HG03520 (cell line): ENCODE results near the gene DCUN1D1.

Experiments used
- ATAC-seq: cut with Tn5 transposase; IDR thresholded peaks from one replicate; pipeline ENCODE4 v1.9.1; 2021; ENCODE audit warnings: mild to moderate bottlenecking, moderate library complexity; ENCODE audit not compliant: unreplicated experiment

Gene DCUN1D1

GRCh38 chr3:182902236-182902635 is 78.1 kb downstream of the DCUN1D1 start:
- no peak for ATAC-seq

- no peak for ATAC-seq
These were observed 83.8 kb downstream of the DCUN1D1 start for GRCh38 chr3:182896553-182896952.

GRCh38 chr3:182895513-182896112 is 84.7 kb downstream of the DCUN1D1 start:
- ATAC-seq = no peak

DNA sequence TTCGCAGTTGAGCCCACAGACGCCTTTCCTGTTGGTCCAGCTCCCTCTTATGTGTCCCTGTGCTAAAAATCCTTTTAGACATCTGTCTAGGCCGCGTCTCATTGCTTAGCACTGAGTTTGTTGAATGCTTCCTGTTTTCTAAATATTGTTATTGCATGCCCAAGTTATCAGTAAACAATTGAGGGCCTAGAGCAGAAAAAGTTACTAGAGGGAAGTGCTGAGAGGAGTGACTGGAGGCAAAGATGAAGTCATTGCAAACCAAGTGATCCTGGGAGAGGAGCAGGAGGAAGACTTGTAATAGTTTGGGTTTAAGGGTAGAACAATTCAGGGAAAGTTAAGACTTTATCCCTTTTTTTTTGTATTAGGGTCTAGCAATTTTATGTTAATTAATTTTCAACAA is 88.1 kb downstream of the DCUN1D1 start:
- ATAC-seq = no peak

DNA sequence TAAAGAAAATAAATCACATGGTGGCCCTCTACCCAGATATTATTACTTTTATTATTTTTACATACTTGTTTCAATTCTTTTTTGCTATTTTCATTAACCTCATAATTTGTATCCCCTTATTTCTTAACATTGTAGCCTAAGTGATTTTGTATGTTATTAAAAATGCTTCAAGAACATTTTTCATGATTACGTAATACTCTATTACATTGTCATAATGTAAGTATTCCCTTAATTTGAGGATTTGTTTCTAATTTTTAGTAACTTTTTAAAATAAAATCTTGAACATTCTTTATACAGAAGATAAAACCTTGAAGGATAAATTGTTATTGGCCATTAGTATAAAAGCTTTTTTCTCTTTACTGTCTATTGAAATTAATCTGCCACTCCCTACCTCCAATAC is 89.0 kb downstream of the DCUN1D1 start:
- no peak for ATAC-seq

DNA sequence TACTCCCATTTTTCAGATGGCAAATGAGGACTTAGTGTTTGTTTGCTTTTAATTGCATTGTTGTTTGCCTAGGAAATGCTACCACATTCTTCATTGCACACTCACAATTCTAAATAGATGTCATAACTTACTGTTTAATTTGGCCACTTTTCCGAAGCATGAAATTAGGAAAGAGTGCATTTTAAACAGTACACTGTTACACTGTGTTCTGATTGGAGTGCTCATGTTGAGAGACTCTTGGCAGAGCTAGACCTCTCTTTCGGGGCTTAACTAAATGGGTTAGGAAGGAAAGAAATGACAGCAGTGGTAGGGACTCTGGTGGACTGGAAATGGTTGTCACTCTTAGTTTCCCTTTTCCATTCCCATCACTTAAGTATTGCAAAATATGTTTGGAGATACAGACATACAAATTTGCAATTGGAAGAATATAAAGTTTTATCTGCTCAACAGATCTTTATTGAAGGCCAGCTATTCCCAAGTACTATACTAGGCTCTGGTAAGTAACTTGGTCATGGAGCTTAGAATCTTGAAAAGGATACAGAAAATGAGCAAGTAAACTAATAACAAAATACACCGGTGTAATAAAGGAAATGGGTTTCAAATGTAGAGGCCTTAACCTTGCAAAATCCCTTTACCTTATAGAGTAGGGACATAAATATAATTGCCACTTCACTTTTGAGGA is 90.2 kb downstream of the DCUN1D1 start:
- no peak for ATAC-seq
